ENCODE results near the gene ARID1B. TPM values are rescaled to one million over a fixed set of nuclear protein-coding genes. Genes with fewer than 3 reads are reported as not detected.

Gene ARID1B
- total and polyA plus RNA-seq, 2 of the 13 experiments (the other 11 are each of a cell fraction or from before 2014, with no cell fraction given) = 20.1 to 32.6 TPM

- TF ChIP-seq ZFP36L1 (CRISPR knock-in tag; IDR thresholded peaks at IDR 0.05) (no peak), SRSF4 (IDR thresholded peaks at IDR 0.05; ENCODE audit: low read depth, low read length, poor library complexity, severe bottlenecking) (no peak), KMT2A (CRISPR knock-in tag; IDR thresholded peaks at IDR 0.05) (0 out of 2 replicates have a peak, but pooled peaks have one; percentile 2), ZNF101 (CRISPR knock-in tag; IDR thresholded peaks at IDR 0.05; ENCODE audit: borderline replicate concordance, low read depth) (no peak), ZSCAN12 (CRISPR knock-in tag; IDR thresholded peaks at IDR 0.05) (no peak), ZNF331 (CRISPR knock-in tag; IDR thresholded peaks at IDR 0.05) (no peak), THYN1 (CRISPR knock-in tag; IDR thresholded peaks at IDR 0.05; ENCODE audit: borderline replicate concordance, low read depth) (0 out of 2 replicates have a peak, but pooled peaks have one; percentile 52), CENPT (CRISPR knock-in tag; IDR thresholded peaks at IDR 0.05; ENCODE audit: low read depth) (no peak), ERF (CRISPR knock-in tag; IDR thresholded peaks at IDR 0.05) (no peak), GLMP (CRISPR knock-in tag; IDR thresholded peaks at IDR 0.05; ENCODE audit: borderline replicate concordance) (no peak), TARDBP (CRISPR knock-in tag; IDR thresholded peaks at IDR 0.05) (peak; percentile 53; the same call in 1 of the 2 replicates), ZNF12 (CRISPR knock-in tag; IDR thresholded peaks at IDR 0.05) (no peak), ATF6 (CRISPR knock-in tag; conservative IDR thresholded peaks at IDR 0.05) (no peak), SOX5 (CRISPR knock-in tag; IDR thresholded peaks at IDR 0.05; ENCODE audit: borderline replicate concordance) (0 out of 2 replicates have a peak, but pooled peaks have one; percentile 38), EEA1 (CRISPR knock-in tag; IDR thresholded peaks at IDR 0.05; ENCODE audit: borderline replicate concordance) (no peak), ZNF232 (CRISPR knock-in tag; IDR thresholded peaks at IDR 0.05; ENCODE audit: borderline replicate concordance) (no peak; the same call in 1 of the 2 replicates)
- TF ChIP-seq, protein P1, sequence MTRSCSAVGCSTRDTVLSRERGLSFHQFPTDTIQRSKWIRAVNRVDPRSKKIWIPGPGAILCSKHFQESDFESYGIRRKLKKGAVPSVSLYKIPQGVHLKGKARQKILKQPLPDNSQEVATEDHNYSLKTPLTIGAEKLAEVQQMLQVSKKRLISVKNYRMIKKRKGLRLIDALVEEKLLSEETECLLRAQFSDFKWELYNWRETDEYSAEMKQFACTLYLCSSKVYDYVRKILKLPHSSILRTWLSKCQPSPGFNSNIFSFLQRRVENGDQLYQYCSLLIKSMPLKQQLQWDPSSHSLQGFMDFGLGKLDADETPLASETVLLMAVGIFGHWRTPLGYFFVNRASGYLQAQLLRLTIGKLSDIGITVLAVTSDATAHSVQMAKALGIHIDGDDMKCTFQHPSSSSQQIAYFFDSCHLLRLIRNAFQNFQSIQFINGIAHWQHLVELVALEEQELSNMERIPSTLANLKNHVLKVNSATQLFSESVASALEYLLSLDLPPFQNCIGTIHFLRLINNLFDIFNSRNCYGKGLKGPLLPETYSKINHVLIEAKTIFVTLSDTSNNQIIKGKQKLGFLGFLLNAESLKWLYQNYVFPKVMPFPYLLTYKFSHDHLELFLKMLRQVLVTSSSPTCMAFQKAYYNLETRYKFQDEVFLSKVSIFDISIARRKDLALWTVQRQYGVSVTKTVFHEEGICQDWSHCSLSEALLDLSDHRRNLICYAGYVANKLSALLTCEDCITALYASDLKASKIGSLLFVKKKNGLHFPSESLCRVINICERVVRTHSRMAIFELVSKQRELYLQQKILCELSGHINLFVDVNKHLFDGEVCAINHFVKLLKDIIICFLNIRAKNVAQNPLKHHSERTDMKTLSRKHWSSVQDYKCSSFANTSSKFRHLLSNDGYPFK (CRISPR knock-in tag; IDR thresholded peaks at IDR 0.05; ENCODE audit: borderline replicate concordance) = no peak
- TF ChIP-seq, protein P2, sequence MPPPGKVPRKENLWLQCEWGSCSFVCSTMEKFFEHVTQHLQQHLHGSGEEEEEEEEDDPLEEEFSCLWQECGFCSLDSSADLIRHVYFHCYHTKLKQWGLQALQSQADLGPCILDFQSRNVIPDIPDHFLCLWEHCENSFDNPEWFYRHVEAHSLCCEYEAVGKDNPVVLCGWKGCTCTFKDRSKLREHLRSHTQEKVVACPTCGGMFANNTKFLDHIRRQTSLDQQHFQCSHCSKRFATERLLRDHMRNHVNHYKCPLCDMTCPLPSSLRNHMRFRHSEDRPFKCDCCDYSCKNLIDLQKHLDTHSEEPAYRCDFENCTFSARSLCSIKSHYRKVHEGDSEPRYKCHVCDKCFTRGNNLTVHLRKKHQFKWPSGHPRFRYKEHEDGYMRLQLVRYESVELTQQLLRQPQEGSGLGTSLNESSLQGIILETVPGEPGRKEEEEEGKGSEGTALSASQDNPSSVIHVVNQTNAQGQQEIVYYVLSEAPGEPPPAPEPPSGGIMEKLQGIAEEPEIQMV (CRISPR knock-in tag; IDR thresholded peaks at IDR 0.05; ENCODE audit: low read depth) = no peak
- TF ChIP-seq, protein P3, sequence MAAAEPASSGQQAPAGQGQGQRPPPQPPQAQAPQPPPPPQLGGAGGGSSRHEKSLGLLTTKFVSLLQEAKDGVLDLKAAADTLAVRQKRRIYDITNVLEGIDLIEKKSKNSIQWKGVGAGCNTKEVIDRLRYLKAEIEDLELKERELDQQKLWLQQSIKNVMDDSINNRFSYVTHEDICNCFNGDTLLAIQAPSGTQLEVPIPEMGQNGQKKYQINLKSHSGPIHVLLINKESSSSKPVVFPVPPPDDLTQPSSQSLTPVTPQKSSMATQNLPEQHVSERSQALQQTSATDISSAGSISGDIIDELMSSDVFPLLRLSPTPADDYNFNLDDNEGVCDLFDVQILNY (CRISPR knock-in tag; conservative IDR thresholded peaks at IDR 0.05) = no peak
- TF ChIP-seq, protein P4, sequence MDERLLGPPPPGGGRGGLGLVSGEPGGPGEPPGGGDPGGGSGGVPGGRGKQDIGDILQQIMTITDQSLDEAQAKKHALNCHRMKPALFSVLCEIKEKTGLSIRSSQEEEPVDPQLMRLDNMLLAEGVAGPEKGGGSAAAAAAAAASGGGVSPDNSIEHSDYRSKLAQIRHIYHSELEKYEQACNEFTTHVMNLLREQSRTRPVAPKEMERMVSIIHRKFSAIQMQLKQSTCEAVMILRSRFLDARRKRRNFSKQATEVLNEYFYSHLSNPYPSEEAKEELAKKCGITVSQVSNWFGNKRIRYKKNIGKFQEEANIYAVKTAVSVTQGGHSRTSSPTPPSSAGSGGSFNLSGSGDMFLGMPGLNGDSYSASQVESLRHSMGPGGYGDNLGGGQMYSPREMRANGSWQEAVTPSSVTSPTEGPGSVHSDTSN (CRISPR knock-in tag; IDR thresholded peaks at IDR 0.05) = no peak
These were observed 723 bp upstream of the ARID1B start (continued) for GRCh38 chr6:156776470-156776839.
